Transverse colon (tissue), 4 donors: ENCODE measurements around the gene HOXD11.

Experiments used
- CTCF ChIP-seq, 5 experiments: fragments of 200-600 bp in 3 of 5; fragments of 450-650 bp in 2 of 5; sonication (generic) in 3 of 5; IDR thresholded peaks; 1 replicate in 2 of 5; 2 replicates in 3 of 5; pipeline ENCODE4 v1.5.1; 2016 to 2017; ENCODE audit warnings: antibody characterized with exemption in 5 of 5, inconsistent platforms in 3 of 5, mild to moderate bottlenecking in 2 of 5, moderate library complexity in 1 of 5
- POLR2AphosphoS5 ChIP-seq, 3 donors: sonication (generic); formaldehyde crosslinking; IDR thresholded peaks; one replicate each; pipeline ENCODE4 v1.6.1; 2016; ENCODE audit warnings: antibody characterized with exemption in 3 of 3

DNA sequence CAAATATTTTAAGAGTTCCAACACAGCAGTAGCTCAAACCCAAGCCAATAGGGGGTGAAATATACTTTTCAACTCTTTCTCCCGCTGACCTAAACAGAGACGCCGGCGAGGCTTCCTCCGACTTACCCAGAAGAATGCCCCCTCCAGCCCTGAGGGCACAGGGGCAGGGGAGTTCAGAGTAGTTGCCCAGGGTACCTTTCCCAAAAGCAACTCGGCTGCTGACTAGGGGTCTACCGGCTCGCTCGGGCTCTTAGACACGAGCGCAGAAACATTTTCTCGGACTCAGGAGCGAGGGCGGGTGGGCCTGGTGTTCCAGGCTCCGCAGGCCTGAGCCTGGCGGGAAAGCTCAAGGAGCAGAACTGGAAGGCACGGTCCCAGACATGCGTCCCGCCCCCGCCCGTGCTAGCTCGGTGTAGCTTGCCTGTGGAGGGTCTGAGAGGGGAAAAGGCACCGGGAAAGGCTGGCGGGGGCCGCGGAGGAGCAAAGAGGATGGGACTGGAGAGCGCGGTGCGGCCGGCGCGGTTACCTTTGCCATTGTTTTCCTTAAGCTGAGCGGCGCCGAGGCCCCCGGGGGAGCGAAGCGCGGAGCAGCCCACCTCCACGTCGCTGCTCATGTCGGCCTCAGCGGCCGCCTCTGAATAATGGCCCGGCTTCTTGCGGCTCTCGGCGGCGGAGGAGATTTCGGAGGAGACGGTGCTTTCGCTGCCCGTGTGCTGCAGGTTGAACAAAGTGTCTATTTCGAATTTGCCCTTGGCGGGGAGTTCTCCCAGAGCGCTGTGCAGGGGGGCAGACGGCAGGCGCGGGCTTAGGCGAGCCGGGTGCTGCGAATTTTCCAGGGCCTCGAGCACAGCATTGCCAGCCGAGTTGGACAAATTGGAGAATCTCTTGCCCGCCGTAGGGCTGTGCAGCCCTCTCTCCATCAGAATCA, 24.0 kb upstream of the HOXD11 start:
- TF ChIP-seq POLR2AphosphoS5 (IDR thresholded peaks at IDR 0.05) (no peak), CTCF (IDR thresholded peaks at IDR 0.05) (no peak)
